GM12892 (cell line): ENCODE measurements around the gene PEX14.

ENCODE experiments used
- DNase-seq: peaks from one replicate; pipeline ENCODE4 v3.0.0; 2011; ENCODE audit not compliant: insufficient read length
- FAIRE-seq: peaks from 2 replicates; lab custom pipeline; 2011; peaks lifted over from hg19 to GRCh38; lab: Jason Lieb, UNC
- POLR2A ChIP-seq: IDR thresholded peaks from 2 replicates; pipeline ENCODE4 v1.6.1; 2011; ENCODE audit warnings: low read depth, low read length, control low read depth
- POLR2AphosphoS5 ChIP-seq: IDR thresholded peaks from 2 replicates; pipeline ENCODE4 v1.6.1; 2011; ENCODE audit warnings: low read depth, low read length, control low read depth
- TAF1 ChIP-seq: IDR thresholded peaks from 2 replicates; pipeline ENCODE4 v1.6.1; 2011; ENCODE audit warnings: low read depth, mild to moderate bottlenecking, control low read depth, low read length, borderline replicate concordance

PEX14 gene

DNA sequence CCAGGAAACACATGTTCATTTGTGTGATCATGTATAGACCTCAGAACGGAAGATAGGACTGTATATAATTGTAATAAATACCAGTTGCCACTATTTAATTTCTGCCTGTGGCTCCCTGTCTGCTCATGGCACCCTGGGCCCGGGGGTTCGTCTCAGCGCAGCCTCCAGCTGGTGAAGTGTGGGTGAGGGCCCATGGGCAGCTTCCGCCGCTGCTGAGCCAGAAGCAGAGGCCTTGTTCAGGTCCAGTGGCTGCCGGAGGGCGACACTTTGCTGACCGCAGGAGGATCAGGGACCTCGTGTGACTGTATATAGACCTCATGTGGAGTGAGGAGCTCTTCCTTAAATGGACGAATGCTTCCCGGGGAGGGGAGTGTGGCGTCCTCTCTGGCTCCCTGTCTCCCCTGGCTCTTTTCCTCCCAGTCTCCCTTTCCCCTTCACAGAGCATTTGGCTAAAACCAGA, 155.9 kb downstream of the PEX14 start:
- no peak for DNase-seq
- FAIRE-seq, result no peak
- TF ChIP-seq TAF1 (no peak), POLR2A (no peak)

GRCh38 chr1:10631121-10631810, 156.5 kb downstream of the PEX14 start:
- no peak for FAIRE-seq
- TF ChIP-seq POLR2A (no peak), TAF1 (no peak), POLR2AphosphoS5 (no peak)
- DNase-seq, result no peak

DNA sequence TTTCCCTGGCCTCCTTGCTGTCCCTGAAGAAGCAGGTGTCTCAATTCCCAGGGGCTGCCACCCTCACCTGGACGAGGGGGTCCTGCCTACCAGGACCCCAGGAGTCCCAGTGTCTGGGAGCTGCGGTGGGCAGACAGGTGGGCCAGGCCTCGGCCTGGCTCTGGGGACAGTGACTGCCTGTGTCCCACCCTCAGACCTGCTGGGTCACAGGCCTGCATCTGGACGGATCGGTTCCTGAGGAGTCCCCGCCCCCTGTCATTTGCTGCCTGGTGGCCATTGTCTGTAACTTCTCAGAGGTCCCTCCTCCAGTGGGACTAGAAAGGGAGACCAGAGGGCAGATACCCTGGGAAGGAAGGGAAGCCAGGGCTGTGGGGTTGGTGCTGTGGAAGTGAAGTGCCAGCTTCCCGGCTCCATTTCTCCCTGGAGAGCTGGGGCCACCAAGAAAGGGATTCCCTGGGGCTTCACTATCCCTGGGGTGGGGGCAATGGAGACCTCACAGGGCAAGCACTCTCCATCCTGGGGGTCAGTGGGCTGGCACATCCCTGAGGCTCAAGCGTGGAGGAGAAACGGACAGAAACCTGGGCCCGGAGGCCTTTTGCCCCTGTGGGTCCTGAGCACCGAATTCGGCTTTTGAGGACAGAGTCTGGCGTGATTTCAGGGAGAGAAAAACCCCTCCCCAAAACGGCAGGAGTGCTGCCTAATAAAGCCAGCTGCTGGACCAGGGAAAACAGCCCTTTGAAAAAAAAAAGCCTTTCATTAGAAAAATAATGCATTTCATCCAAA, 157.3 kb downstream of the PEX14 start:
- FAIRE-seq (no peak), DNase-seq (no peak)

GRCh38 chr1:10632691-10633090, 157.9 kb downstream of the PEX14 start:
- TF ChIP-seq TAF1 (no peak), POLR2AphosphoS5 (no peak), POLR2A (no peak)
- DNase-seq, result no peak
- no peak for FAIRE-seq

More for the DNA sequence above, 157.3 kb downstream of the PEX14 start:
- TF ChIP-seq POLR2AphosphoS5, result no peak
- no peak for TF ChIP-seq POLR2A
- no peak for TF ChIP-seq TAF1

DNA sequence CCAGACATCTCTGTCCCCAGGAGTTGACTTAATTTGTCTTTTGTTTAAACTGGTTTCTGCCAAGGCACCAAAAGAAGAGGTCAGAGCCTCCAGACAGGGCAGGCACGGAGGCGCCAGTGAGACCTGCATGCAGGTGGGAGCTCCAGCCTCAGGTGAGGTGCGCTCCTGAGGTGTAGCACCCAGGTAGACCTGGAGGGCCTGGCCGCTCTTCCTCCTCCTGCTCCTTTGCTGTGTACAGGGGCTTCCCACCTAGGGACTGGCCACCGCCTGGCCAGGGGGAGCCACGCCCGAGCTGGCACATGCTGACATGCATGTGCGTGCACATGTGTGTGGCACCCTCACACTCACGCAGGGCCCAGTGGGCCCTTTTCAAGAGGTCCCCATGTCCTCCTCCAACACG, 158.7 kb downstream of the PEX14 start:
- TF ChIP-seq TAF1, result no peak
- no peak for TF ChIP-seq POLR2AphosphoS5
- TF ChIP-seq POLR2A, result no peak
- DNase-seq (no peak), FAIRE-seq (no peak)

GRCh38 chr1:10634075-10634427, 159.3 kb downstream of the PEX14 start:
- TF ChIP-seq TAF1 (no peak), POLR2A (no peak), POLR2AphosphoS5 (no peak)
- FAIRE-seq (no peak), DNase-seq (no peak)

DNA sequence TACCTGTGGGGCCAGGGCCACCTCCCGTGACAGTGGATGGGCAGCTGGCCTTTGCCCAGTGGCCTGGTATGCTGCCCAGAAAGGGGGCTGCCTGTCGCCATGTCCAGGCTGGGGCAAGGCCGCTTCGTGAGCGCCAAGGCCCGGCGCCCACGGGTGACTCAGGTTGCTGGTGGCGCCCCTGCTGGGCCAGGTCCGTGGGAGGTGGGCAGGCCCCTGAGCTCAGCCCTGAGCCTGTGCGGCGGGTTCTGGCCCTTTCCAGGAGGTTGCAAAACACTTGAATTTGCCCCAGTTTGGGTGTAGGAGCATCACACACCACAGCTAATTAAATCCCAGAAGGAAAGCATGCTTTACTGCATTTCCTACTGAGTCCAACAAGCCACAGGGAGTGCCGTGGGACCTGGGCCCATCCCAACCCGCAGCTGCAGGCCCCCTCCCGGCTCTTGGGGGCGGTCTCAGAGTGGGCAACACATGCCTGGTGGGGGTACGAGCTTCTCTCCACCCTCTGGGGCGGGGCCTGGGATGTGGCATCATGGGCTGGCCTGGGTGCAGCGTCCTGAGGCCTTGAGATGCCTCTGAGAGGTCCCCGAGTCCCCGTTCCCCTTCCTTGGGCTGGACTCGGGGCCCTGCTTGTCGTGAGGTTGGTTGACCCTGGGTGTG, 159.8 kb downstream of the PEX14 start:
- TF ChIP-seq POLR2A, result no peak
- no peak for TF ChIP-seq TAF1
- no peak for TF ChIP-seq POLR2AphosphoS5
- DNase-seq (no peak), FAIRE-seq (no peak)

DNA sequence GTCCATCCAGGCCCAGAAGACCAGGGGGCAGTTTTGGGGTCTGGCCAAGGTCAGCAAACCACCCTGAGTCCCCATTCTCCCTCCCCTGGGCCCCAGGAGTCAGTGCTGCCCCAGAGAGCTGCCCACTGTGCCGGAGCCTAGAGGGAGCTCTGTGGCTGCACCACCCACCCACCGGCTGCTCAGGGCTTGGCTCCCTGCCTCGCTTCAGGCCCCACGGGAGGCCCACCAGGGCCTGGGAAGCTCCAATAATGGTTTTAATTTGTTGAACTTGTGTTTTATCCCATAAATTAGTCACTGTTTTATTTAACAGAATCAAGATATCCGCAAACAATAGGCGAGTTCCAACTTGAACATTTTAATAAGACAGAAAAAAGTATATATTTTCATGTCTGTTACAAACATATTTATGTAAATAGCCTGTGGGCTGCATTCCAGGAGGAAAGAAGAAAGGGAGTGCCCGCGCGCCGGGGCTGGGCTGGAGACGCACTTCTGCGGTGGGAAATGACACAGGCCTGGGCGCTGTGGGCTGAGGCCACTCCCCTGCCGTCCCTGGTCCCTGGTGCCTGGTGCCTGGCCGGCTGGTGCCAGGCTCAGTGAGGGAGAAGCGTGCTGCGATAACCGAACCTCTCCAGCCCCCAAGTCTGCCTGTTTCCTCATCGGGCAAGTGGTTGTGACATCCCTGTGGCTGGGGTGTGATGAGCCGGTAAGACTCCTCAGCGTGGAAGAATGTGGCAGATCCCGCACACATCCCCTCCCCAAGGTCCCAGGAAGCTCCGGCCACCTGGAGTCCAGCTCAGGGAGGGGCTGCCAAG, 160.5 kb downstream of the PEX14 start:
- no peak for TF ChIP-seq POLR2AphosphoS5
- FAIRE-seq, result no peak
- no peak for DNase-seq

DNA sequence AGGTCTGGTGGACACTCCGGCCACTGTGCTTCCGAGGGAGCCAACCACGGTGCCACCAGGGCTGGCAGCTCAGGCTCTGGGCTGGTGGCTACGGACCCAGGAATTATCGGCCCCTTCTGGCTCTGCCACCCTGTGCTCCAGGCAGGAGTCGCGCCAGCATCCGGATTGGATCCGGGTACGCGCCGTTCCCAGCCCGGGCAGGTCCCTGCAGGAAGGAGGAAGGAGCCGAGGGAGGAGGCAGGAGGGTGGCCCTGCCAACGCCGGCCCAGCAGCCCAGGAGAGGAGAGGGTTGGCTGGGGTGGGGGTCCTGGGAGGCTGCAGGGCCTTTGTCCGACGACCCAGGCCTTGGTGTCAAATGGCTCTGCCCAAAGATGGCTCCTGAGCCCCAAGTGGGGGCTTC, 161.2 kb downstream of the PEX14 start:
- TF ChIP-seq POLR2A (no peak), POLR2AphosphoS5 (no peak)
- DNase-seq (no peak), FAIRE-seq (no peak)

DNA sequence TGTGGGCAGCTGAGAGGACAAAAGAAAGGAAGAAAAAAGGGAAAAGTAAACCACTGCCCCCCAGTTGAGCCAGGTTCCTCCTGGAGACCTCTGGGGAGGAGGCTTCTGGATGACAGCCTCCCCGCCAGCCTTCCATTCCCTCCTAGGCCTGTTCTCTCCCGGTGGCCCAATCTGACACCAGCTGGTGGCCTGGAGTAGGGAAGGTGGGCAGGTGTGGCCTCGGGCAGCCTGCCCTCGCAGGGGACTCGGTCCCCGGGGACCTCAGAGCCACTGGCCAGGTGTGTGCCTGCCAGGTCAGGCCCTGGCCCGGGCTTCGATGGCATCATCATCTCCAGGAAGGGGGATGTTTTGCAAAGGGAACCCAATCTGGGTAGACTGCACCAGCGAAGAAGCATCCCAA, 162.7 kb downstream of the PEX14 start:
- TF ChIP-seq POLR2AphosphoS5 (no peak), TAF1 (no peak), POLR2A (no peak)
- FAIRE-seq (no peak), DNase-seq (no peak)

GRCh38 chr1:10637834-10638558, 163.2 kb downstream of the PEX14 start:
- DNase-seq (no peak), FAIRE-seq (no peak)
- TF ChIP-seq TAF1, result no peak
- TF ChIP-seq POLR2AphosphoS5, result no peak
- no peak for TF ChIP-seq POLR2A
